CD4-positive, alpha-beta T cell (primary cell): ENCODE measurements around the gene IBTK. TPM values are rescaled to one million over a fixed set of nuclear protein-coding genes. Genes with fewer than 3 reads are reported as not detected.

Experiments
- ATAC-seq: fragments of 200-7000 bp; cut with Tn5 transposase; one replicate; pipeline ENCODE4 v1.10.0; 2022; ENCODE audit warnings: mild to moderate bottlenecking; ENCODE audit not compliant: poor library complexity
- CTCF ChIA-PET: fragments of 350-600 bp; sonication (Branson Sonifier 250); formaldehyde crosslinking; loops from one replicate; lab custom pipeline; 2021; ENCODE audit warnings: antibody characterized with exemption, inconsistent platforms; lab: Charles Lee
- POLR2A ChIA-PET: fragments of 350-600 bp; sonication (Branson Sonifier 250); formaldehyde crosslinking; loops from one replicate; lab custom pipeline; 2021; ENCODE audit warnings: antibody characterized with exemption, inconsistent platforms; lab: Charles Lee
- DNase-seq, 14 experiments: peaks; one replicate each; pipeline ENCODE4 v3.0.0-alpha.2; 2013 to 2020; ENCODE audit warnings: mixed read lengths in 2 of 14
- H3K27ac ChIP-seq, 2 donors: one replicate each; pipeline versions ENCODE4 v1.5.1 to v1.7.0; 2013; ENCODE audit warnings: low read length in 2 of 2, low read depth in 1 of 2, mild to moderate bottlenecking in 1 of 2
- H3K27me3 ChIP-seq, 2 experiments: 1 replicate in 1 of 2; 2 replicates in 1 of 2; pipeline versions ENCODE4 v1.6.1 to v1.7.0; 2013; ENCODE audit warnings: low read length in 2 of 2, control low read depth in 1 of 2, mild to moderate bottlenecking in 1 of 2, moderate library complexity in 1 of 2; ENCODE audit not compliant: insufficient read depth in 2 of 2, control insufficient read depth in 1 of 2
- H3K36me3 ChIP-seq: one replicate; pipeline ENCODE4 v1.6.1; 2013; ENCODE audit warnings: low read length, control low read depth; ENCODE audit not compliant: insufficient read depth
- H3K4me1 ChIP-seq: one replicate; pipeline ENCODE4 v1.6.1; 2013; ENCODE audit warnings: low read length, control low read depth; ENCODE audit not compliant: insufficient read depth
- H3K4me3 ChIP-seq: one replicate; pipeline ENCODE4 v1.5.1; 2013; ENCODE audit warnings: mild to moderate bottlenecking, low read length, moderate library complexity
- H3K9me3 ChIP-seq, 2 experiments: 1 replicate in 1 of 2; 2 replicates in 1 of 2; pipeline versions ENCODE4 v1.6.1 to v1.7.0; 2013; ENCODE audit warnings: low read length in 2 of 2, mild to moderate bottlenecking in 2 of 2, control low read depth in 1 of 2, moderate library complexity in 1 of 2; ENCODE audit not compliant: control insufficient read depth in 1 of 2, insufficient read depth in 1 of 2
- H3K27ac Mint-ChIP-seq: one replicate; pipeline ENCODE4 v1.8.0; 2020; ENCODE audit warnings: mixed read lengths
- H3K27me3 Mint-ChIP-seq: one replicate; pipeline ENCODE4 v1.8.0; 2021; ENCODE audit warnings: mixed read lengths
- H3K36me3 Mint-ChIP-seq: one replicate; pipeline ENCODE4 v1.8.0; 2021; ENCODE audit warnings: low read depth, mixed read lengths
- H3K4me1 Mint-ChIP-seq: one replicate; pipeline ENCODE4 v1.8.0; 2021; ENCODE audit warnings: low read depth, mixed read lengths
- H3K4me3 Mint-ChIP-seq: one replicate; pipeline ENCODE4 v1.8.0; 2020; ENCODE audit warnings: mild to moderate bottlenecking, mixed read lengths
- H3K9me3 Mint-ChIP-seq: one replicate; pipeline ENCODE4 v1.8.0; 2020; ENCODE audit warnings: mixed read lengths
- intact Hi-C, 2 experiments: fragments of 100-400 bp; cut with DNase I in 1 of 2; cut with micrococcal nuclease in 1 of 2; formaldehyde crosslinking; loops; one replicate each; pipeline versions ENCODE4 v1.15.1 to v1.9.0; 2023 to 2025; cut with DNase I, micrococcal nuclease
- total RNA-seq, 174 experiments: library from RNA in 2 of 174; stranded (reverse) in 2 of 174; gene quantifications; one replicate each; pipeline ENCODE4 v1.2.3 and lab custom pipeline; 2021 to 2026
- TF ChIP-seq, protein P1 (sequence below): fragments of 200-600 bp; IDR thresholded peaks from one replicate; pipeline ENCODE4 v1.8.0; 2022; ENCODE audit warnings: antibody characterized with exemption, mild to moderate bottlenecking

The IBTK gene
- total RNA-seq, 2 experiments from 2014 or later = 11.0 to 11.2 TPM

DNA sequence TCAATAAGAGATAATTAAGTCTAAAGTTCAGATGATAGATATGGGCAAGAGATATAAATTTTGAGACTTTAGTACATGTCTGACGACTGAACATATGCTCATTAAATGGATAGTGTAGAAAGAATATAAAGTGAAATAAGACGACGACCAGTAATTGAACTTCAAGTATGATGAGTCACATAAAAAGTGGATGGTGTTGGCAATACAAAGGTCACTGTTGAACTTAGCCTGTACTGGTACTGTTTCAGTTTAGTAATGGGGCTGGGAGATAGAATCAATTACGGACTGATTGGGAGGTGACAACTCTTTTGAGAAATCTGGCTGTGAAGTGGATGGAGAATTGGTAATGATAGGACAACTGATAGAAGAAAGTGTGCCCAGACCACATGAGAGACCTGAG lies 68.1 kb downstream of the IBTK start:
- H3K27me3 Mint-ChIP-seq = no peaks in the 10 kb centered on the region
- Histone ChIP-seq H3K36me3 (peaks cover 22% of the 10 kb centered on the region), H3K27ac (no peak overlapping the region), H3K9me3 (no peaks in the 10 kb centered on the region), H3K4me3 (no peak overlapping the region), H3K27me3 (no peaks in the 10 kb centered on the region), H3K4me1 (no peaks in the 10 kb centered on the region)
- H3K9me3 Mint-ChIP-seq = no peaks in the 10 kb centered on the region
- DNase-seq (no peak), ATAC-seq (no peak)
- POLR2A ChIA-PET = no interaction called here
- intact Hi-C loops = no loop called here
- no peak overlapping the region for H3K27ac Mint-ChIP-seq
- H3K4me1 Mint-ChIP-seq = no peaks in the 10 kb centered on the region
- no peak overlapping the region for H3K4me3 Mint-ChIP-seq
- CTCF ChIA-PET = no interaction called here
- H3K36me3 Mint-ChIP-seq = peaks cover 72% of the 10 kb centered on the region
- TF ChIP-seq, protein P1, sequence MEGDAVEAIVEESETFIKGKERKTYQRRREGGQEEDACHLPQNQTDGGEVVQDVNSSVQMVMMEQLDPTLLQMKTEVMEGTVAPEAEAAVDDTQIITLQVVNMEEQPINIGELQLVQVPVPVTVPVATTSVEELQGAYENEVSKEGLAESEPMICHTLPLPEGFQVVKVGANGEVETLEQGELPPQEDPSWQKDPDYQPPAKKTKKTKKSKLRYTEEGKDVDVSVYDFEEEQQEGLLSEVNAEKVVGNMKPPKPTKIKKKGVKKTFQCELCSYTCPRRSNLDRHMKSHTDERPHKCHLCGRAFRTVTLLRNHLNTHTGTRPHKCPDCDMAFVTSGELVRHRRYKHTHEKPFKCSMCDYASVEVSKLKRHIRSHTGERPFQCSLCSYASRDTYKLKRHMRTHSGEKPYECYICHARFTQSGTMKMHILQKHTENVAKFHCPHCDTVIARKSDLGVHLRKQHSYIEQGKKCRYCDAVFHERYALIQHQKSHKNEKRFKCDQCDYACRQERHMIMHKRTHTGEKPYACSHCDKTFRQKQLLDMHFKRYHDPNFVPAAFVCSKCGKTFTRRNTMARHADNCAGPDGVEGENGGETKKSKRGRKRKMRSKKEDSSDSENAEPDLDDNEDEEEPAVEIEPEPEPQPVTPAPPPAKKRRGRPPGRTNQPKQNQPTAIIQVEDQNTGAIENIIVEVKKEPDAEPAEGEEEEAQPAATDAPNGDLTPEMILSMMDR = no peak

DNA sequence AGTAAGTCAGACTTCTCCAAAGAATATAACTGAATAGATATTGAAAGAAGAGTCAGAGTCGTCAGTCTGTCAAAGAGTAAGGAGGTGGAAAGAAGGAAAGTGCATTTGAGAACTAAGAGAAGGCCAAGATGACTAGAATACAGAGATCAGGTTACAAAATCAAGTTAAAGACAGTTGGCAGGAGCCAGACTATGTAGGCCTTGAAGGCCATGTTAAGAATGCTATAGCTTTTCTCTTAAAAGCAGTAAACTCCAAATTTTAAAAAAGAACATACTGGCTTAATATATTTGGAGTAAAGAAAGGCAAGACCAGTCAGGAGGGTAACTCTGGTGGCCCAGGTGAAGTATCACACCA lies 68.8 kb downstream of the IBTK start:
- CTCF ChIA-PET = no interaction called here
- POLR2A ChIA-PET = no interaction called here
- DNase-seq (no peak), ATAC-seq (no peak)
- H3K9me3 ChIP-seq = no peaks in the 10 kb centered on the region
- Mint-ChIP-seq H3K27ac (no peak overlapping the region), H3K4me3 (no peak overlapping the region), H3K36me3 (peaks cover 79% of the 10 kb centered on the region), H3K4me1 (no peaks in the 10 kb centered on the region), H3K27me3 (no peaks in the 10 kb centered on the region), H3K9me3 (no peaks in the 10 kb centered on the region)
- intact Hi-C loops = no loop called here
- no peak overlapping the region for H3K4me3 ChIP-seq
- peaks cover 21% of the 10 kb centered on the region for H3K36me3 ChIP-seq
- H3K27me3 ChIP-seq = no peaks in the 10 kb centered on the region
- no peak overlapping the region for H3K27ac ChIP-seq
- TF ChIP-seq, protein P1 = no peak
- H3K4me1 ChIP-seq = no peaks in the 10 kb centered on the region

DNA sequence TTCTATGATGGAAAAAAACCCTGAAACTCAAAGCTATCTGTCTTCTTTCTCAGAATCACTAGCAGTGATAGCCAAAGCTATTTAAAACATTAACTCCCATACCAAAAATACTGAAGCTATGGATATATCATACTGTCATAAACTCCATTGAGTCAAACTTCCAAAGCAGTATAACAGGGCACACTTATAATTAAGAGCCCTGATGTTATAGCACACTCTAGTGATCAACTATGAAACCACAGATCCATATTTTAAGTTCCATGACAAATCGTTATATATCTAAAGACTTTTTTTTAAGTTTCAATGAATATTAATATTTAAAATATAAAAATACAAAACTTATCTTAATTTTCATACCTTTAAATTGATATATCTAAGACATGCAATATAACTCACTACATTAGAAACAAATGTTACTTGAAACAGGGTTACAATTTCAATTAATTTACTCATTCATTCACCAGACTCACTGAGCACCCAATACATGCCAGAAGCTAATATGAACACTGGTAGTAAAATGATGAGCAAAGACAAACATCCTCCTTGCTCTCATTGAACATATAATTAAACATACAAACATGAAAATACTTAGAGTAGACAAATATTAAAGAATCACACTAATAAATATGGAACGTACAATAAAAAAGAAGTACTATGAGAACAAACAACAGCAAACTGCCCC lies 69.3 kb downstream of the IBTK start:
- Histone ChIP-seq H3K27ac (no peak overlapping the region), H3K27me3 (no peaks in the 10 kb centered on the region), H3K9me3 (no peaks in the 10 kb centered on the region), H3K4me3 (no peak overlapping the region), H3K36me3 (peaks cover 24% of the 10 kb centered on the region), H3K4me1 (no peaks in the 10 kb centered on the region)
- H3K27ac Mint-ChIP-seq = no peak overlapping the region
- no peaks in the 10 kb centered on the region for H3K4me1 Mint-ChIP-seq
- peaks cover 84% of the 10 kb centered on the region for H3K36me3 Mint-ChIP-seq
- ATAC-seq (no peak), DNase-seq (no peak)
- H3K27me3 Mint-ChIP-seq = no peaks in the 10 kb centered on the region
- CTCF ChIA-PET = interaction anchor here (1.1 kb wide), 1 partner anchor 10 kb away, joined by 4 read pairs; no protein-coding TSS in a partner anchor
- H3K4me3 Mint-ChIP-seq = no peak overlapping the region
- intact Hi-C loops = no loop called here
- POLR2A ChIA-PET = no interaction called here
- H3K9me3 Mint-ChIP-seq = no peaks in the 10 kb centered on the region
- TF ChIP-seq, protein P1 = no peak
